Muscle of arm (tissue), 12 donors: ENCODE measurements around the gene COL19A1. TPM values are rescaled to one million over a fixed set of nuclear protein-coding genes. Genes with fewer than 3 reads are reported as not detected.
"Not testable (repeated sequence)": the region's sequence is repeated elsewhere in the genome, so short reads cannot be mapped to it uniquely, and the experiment has no call there.

Source experiments
- DNase-seq: peaks from one replicate; pipeline ENCODE4 v3.0.0-alpha.2; 2013
- polyA plus RNA-seq, 12 donors: library from polyadenylated mRNA; unstranded; fragments of 120-200 nt; gene quantifications; one replicate each; pipeline ENCODE4 v1.2.1, GENCODE V29; 2013; ENCODE audit not compliant: insufficient read length in 12 of 12

Gene COL19A1
- polyA plus RNA-seq, 12 donors: 3.0 to 66.7 (median 4.8) TPM

GRCh38 chr6:69866770-69867638 lies 648 bp downstream of the COL19A1 start:
- DNase-seq: peak; percentile 46

GRCh38 chr6:69867639-69867976 lies 1.3 kb downstream of the COL19A1 start:
- no peak for DNase-seq

GRCh38 chr6:69868252-69868804 lies 2.0 kb downstream of the COL19A1 start:
- DNase-seq: no peak

- no peak for DNase-seq
Measured at GRCh38 chr6:69868961-69869360, 2.6 kb downstream of the COL19A1 start.

- no peak for DNase-seq
Measured at GRCh38 chr6:69871107-69871506, 4.8 kb downstream of the COL19A1 start.

- no peak for DNase-seq
Measured at GRCh38 chr6:69873291-69873690, 6.9 kb downstream of the COL19A1 start.

GRCh38 chr6:69875715-69876114 lies 9.4 kb downstream of the COL19A1 start:
- no peak for DNase-seq

GRCh38 chr6:69878795-69879194 lies 12.4 kb downstream of the COL19A1 start:
- DNase-seq: no peak

GRCh38 chr6:69880601-69881000 lies 14.2 kb downstream of the COL19A1 start:
- DNase-seq: no peak

GRCh38 chr6:69881322-69882151 lies 15.2 kb downstream of the COL19A1 start:
- DNase-seq: no peak

GRCh38 chr6:69883551-69883950 lies 17.2 kb downstream of the COL19A1 start:
- no peak for DNase-seq

- DNase-seq: no peak
Measured at GRCh38 chr6:69884231-69884630, 17.9 kb downstream of the COL19A1 start.

GRCh38 chr6:69887026-69887425 lies 20.7 kb downstream of the COL19A1 start:
- no peak for DNase-seq

GRCh38 chr6:69887714-69888345 lies 21.5 kb downstream of the COL19A1 start:
- DNase-seq: no peak

- no peak for DNase-seq
Measured at GRCh38 chr6:69888482-69889233, 22.3 kb downstream of the COL19A1 start.

GRCh38 chr6:69889234-69889974 lies 23.0 kb downstream of the COL19A1 start:
- DNase-seq: not testable (repeated sequence)

GRCh38 chr6:69892561-69892960 lies 26.2 kb downstream of the COL19A1 start:
- not testable (repeated sequence) for DNase-seq

GRCh38 chr6:69893266-69893665 lies 26.9 kb downstream of the COL19A1 start:
- DNase-seq: not testable (repeated sequence)

GRCh38 chr6:69894578-69895347 lies 28.4 kb downstream of the COL19A1 start:
- no peak for DNase-seq

GRCh38 chr6:69895396-69895795 lies 29.0 kb downstream of the COL19A1 start:
- DNase-seq: no peak
